ENCODE data around the gene SPRN. TPM values are rescaled to one million over a fixed set of nuclear protein-coding genes. Genes with fewer than 3 reads are reported as not detected.
"Not testable (repeated sequence)": the region's sequence is repeated elsewhere in the genome, so short reads cannot be mapped to it uniquely, and the experiment has no call there.

Gene SPRN
- total RNA-seq, 1 donor from 2014 or later, result not detected

DNA sequence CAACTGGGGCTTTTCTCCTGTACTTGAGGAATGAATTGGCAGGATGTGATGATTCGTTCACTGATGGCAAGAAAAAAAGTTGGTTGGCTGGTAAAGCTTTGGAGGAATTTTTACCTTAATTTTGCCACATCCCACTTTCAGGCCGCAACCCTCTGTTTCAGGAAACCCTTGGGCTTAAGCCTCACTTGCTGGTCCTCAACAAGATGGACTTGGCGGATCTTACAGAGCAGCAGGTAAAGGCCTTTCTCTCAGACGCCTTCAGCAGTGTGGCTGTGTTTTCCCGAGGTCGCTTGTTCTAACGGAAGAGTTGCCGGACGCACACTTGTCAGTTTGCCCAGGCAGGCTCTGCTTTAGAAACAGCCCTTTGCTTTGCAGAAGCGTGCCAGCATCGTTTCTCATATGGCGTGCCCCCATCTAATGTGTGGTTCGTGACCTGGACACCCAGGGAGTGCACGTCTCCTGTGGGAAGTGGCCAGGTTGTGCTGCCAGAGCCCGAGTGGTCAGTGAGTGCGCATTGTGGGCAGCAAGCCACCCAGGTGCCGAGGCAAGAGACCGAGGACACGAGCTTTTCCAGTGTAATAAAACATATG, 28.3 kb downstream of the SPRN start:
- intact Hi-C loops (cut with DNase I), result no loop called here

DNA sequence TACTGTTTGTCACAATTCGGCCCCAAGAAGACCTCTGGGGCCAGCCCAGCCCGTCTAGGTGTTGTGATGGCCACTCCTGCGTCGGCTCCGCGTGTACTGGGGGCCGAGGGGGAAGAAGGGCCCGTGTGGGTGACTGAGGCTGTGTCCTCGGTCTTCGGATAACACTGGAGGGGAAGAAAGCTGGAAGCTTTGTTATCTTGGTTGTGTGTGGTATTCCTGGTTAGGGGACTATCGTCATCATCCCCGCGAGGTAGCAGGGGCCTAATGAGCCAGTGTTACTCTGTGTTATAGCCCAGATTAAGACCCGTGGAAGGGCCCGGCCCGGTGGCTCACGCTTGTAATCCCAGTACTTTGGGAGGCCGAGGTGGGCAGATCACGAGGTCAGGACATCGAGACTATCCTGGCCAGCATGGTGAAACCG, 29.6 kb downstream of the SPRN start:
- DNase-seq, result no peak
- ATAC-seq (ENCODE audit: poor library complexity), result no peak
- intact Hi-C loops (cut with DNase I), result no loop called here

More for the DNA sequence above, 28.3 kb downstream of the SPRN start:
- no peak for ATAC-seq (ENCODE audit: poor library complexity)
- DNase-seq, result no peak

DNA sequence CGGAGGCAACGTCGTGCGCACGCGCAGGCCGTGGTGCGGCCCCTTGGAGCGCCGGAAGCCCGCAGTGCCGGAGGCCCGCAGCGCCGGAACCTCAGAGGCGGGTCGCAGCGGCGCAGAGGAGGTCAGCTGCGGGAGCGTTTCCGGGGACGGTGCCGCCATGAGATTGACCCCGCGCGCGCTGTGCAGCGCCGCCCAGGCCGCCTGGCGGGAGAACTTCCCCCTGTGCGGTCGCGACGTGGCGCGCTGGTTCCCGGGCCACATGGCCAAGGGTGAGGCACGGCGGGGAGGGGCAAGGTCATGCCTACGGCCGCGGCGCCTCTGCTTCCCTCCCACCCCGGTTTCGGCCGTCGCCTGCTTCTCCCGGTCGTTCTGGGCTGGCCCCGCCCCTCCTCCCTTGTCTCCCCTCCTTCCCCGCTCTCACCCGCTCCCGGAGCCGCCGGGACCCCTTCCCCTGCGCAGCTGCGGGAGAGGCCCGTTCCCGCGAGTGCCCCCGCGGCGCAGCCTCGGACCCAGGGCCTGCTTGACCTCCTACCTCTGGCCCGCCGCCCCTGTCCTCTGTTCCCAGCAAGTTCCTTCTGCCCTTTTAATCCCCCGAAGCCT, 30.3 kb downstream of the SPRN start, which contains the start of gene MTG1:
Gene MTG1 (plus strand): TSS at position 94 of the 600 bp plus-strand sequence. CDS start 64 bp downstream, at position 158.
- ATAC-seq (ENCODE audit: poor library complexity), result peak; percentile 98
- intact Hi-C loops (cut with DNase I), result no loop called here

DNA sequence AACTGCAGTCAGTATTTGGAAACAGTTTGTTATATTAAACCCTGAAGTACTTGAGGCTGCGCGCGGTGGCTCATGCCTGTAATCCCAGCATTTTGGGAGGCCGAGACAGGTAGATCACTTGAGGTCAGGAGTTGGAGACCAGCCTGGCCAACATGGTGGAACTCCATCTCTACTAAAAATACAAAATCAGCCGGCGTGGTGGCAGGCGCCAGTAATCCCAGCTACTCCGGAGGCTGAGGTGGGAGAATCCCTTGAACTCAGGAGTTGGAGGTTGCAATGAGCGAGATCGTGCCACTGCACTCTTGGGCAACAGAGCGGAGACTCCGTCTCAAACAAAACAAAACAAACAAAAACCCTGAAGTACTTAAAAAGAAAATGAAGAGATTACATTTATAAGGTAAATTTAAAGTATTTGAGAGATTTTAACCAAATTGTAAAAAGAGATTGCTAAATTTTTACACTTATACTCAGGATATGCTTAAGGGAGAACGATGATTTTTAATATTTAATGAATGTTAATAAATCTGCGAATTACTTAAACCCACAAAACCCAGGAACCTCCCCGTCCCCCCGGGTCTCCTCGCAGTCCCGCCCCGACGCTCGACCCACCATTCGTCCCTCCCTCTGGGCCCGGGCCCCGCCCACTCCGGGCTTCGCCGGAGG, 30.9 kb downstream of the SPRN start:
- DNase-seq, result no peak
- no peak for ATAC-seq (ENCODE audit: poor library complexity)
- intact Hi-C loops (cut with DNase I), result no loop called here

More for the DNA sequence above, 30.3 kb downstream of the SPRN start, which contains the start of gene MTG1:
- DNase-seq, result peak; percentile 97

DNA sequence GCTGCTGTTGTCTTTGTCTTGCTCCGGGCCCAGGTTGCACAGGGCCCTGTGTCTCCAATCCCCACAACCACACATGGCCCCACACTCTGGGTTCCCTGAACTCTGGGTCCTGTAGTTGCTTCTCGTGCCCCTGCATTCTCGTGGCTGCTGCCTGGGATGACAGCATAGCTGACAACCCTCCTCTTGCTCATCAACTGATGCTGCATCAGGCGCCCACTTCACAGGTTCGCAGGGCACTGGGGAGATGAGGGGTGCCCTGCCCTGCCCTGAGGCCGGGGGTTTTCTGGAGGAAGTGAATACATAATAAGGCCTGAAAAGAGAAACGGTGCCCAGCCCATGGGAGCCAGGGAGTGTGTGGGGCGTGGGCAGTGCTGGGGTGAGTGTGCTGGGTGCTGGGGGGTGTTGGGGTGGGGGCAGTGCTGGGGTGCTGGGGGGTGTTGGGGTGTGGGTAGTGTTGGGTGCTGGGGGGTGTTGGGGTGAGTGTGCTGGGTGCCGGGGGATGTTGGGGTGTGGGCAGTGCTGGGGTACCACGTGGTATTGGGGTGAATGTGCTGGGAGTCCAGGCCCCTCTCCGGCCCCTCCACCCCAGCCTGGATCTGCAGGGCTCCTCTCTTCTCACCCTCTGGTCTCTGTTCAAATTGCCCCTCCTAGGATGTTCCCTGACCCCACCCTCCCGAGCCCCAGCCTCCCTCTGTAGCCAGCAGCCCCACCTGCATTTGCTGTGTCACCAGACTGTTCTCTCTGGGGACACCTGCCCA, 32.5 kb downstream of the SPRN start:
- intact Hi-C loops (cut with DNase I), result no loop called here
- ATAC-seq (ENCODE audit: poor library complexity), result no peak
- DNase-seq, result no peak

DNA sequence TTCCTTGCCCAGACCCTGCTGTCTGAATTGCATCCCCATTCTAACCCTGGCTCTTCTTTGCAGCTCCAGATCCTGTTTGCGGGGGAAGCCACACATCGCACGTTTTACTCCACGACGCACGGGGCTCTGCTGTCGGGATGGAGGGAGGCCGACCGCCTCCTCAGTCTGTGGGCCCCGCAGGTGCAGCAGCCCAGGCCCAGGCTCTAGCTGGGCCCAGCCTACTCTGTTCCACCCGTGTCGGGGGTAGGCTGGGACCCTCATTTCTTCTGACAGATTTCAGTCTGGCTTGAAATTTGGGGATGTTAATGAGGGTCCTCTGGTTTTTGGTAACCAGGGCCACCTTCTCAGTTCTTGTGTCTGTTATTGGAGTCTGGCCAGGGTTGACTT, 33.2 kb downstream of the SPRN start:
- no peak for DNase-seq
- ATAC-seq (ENCODE audit: poor library complexity), result no peak
- intact Hi-C loops (cut with DNase I), result no loop called here

DNA sequence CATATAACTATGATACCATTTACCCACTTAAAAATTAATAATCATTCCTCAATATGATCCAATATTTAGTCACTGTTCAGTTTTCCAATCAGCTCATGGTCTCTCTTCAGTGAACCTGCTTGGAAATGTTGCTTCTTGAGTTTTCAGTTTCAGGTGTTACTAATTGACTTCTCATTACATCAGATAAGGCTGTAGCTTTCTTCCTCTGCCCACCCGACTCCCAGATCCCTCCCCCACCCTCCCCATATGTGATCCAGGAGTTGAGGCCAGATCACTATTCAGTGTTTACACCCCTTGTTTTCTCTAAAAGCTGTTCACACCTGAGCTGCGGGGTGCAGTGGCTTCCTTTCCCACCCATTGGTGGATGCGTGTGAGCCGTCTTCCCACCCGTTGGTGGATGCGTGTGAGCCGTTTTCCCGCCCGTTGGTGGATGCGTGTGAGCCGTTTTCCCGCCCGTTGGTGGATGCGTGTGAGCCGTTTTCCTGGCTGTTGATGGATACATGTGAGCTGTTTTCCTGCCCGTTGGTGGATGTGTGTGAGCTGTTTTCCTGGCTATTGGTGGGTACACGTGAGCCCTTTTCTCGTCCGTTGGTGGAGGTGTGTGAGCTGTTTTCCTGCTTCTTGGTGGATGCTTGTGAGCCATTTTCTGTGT, 33.7 kb downstream of the SPRN start:
- intact Hi-C loops (cut with DNase I), result no loop called here
- no peak for ATAC-seq (ENCODE audit: poor library complexity)
- DNase-seq, result no peak

DNA sequence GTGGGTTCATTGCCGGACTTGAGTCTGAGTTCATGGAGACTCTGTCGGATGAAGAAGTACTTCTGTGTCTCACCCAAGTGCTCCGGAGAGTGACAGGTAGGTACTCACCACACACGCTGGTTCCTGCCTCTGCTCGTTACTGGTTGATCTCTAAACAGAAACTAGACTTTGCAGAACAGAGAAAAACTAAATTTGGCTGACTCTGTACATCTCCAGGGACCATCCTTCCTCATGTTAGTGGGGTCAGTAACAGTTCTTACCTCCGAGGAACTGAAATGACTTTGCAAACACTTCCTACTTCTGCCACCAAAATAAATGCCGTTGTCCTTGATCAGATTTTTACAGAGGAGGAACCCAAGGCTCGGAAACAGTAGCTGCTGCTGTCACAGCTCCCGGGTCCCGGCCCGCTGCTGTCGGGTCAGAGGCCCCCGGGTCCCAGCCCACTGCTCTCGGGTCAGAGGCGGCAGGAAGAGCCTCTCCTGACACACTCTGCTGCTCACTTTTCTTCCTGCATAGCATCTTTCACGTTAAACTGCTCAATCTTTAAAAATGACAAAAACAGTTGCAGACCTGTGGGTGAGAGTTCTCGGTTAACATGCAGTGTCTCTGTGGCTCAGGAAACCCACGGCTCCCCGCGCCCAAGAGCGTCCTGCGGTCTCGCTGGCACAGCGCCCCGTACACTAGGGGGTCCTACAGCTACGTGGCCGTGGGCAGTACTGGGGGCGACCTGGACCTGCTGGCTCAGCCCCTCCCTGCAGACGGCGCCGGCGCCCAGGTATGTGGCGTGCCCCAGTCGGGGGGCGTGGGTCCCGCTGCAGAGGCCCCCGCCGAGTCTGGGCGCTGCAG, 35.2 kb downstream of the SPRN start:
- DNase-seq (no peak), ATAC-seq (ENCODE audit: poor library complexity) (no peak)
- intact Hi-C loops (cut with DNase I), result no loop called here

DNA sequence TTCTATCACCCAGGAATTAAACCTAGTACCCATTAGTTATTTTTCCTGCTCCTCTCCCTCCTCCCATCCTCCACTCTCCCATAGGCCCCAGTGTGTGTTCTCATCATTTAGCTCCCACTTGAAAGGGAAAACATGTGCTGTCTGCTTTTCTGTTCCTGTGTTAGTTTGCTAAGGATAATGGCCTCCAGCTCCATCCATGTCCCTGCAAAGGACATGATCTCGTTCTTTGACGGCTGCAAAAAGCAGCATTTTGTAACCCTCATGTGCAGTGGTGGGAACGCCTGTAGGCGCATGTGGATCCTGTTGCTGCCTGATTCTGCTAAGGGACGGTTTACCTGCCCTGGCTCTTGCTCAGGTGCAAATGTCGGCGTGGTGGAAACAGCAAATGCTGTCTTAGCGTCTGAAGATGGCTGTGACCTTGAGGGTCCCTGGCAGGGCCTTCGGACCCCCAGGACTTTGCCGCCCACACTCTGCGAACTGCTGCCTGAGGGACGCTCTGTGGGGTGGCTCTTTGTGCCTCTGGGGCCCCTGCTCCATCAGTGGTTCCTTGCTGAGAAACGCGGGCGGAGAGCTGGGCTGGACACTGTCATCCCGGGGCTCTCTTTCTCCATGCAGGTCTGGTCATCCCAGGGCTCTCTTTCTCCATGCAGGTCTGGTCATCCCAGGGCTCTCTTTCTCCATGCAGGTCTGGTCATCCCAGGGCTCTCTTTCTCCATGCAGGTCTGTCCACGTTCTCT, 36.0 kb downstream of the SPRN start:
- DNase-seq (no peak), ATAC-seq (ENCODE audit: poor library complexity) (no peak)
- intact Hi-C loops (cut with DNase I), result no loop called here

DNA sequence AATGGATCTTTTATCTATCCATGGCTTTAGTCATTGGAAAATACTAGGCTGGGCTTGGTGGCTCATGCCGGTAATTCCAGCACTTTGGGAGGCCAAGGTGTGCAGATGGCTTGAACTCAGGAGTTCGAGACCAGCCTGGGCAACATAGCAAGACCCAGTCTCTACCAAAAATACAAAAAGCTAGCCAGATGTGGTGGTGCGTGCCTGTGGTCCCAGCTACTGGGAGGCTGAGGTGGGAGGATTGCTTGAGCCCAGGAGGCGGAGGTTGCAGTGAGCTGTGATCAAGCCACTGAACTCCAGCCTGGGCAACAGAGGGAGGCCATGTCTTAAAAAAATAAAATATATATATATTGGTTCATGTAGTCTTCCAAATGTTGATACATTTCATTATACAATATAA, 37.5 kb downstream of the SPRN start:
- ATAC-seq (ENCODE audit: poor library complexity); intact Hi-C loops (cut with DNase I); DNase-seq: not testable (repeated sequence)

DNA sequence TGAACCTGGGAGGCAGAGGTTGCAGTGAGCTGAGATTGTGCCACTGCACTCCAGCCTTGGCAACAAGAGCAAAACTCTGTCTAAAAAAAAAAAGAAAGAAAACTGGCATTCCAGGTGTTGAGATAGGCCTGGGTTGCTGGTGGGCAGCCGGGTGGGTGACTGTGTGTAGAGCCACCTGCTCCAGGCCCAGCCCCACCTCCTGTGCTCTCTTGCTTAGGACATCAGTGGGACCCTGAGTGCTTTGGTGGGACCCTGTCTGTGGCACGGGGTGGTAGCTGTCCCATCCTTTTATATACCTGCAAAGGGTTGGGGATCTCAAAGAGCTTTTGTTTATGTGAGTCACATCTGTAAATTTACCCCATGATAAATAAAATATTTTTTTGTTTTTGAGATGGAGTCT, 39.2 kb downstream of the SPRN start:
- ATAC-seq (ENCODE audit: poor library complexity), result no peak
- DNase-seq, result no peak
- intact Hi-C loops (cut with DNase I), result no loop called here

DNA sequence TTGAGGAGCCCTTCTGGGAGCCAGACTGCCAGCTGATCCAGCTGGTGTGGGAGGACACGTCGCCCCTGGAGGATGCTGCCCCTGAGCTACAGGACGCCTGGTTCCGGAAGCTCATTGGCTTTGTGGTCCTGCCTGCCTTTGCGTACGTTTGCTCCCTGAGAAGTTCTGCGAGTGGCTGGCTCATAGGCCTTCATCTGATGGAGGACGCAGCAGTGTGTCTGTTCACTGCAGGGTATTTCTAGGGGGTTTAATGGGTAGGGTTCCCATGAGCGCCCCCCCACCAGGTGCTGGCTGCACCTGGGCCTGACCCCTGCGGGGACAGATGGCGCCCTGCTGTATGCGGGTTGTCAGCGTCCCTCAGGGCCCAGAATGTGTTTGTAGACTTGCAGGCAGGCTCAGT, 40.4 kb downstream of the SPRN start:
- no peak for ATAC-seq (ENCODE audit: poor library complexity)
- DNase-seq, result no peak
- intact Hi-C loops (cut with DNase I), result no loop called here

DNA sequence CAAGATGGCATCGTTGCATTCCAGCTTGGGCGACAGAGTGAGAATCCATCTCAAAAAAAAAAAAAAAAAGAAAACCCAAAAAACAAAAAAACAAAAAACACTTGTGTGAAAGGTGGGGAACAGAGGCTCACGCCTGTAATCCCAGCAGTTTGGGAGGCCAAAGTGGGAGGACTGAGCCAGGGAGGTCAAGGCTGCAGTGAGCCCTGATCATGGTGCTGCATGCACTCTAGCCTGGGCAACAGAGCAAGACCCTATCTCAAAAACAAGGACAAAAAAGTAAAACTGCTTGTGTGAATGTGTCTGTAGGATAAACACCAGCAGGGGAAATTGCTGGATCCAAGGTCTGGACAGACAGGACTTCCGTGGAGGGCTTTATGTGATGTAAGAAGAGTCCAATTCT, 40.9 kb downstream of the SPRN start:
- ATAC-seq (ENCODE audit: poor library complexity) (no peak), DNase-seq (no peak)
- intact Hi-C loops (cut with DNase I), result no loop called here

DNA sequence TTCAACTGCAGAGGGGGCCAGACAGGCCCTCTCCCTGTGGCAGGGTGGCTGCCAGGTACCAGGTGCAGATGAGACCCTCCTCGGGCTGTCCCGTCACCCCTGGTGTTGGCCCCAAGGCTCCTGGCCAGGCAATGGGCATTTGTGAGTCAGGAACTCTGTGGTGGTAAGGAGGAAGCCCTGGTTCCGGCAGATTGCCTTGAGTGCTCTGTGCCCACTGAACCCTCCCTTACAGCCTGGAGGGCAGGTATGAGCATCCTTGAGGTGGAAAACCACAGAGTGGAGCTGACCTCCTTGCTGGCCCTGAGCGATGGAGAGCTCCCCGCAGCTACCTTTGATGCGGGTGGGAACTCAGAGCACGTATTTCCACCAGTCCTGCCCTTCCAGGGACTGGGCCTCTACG, 43.4 kb downstream of the SPRN start:
- DNase-seq (no peak), ATAC-seq (ENCODE audit: poor library complexity) (no peak)
- intact Hi-C loops (cut with DNase I), result no loop called here

DNA sequence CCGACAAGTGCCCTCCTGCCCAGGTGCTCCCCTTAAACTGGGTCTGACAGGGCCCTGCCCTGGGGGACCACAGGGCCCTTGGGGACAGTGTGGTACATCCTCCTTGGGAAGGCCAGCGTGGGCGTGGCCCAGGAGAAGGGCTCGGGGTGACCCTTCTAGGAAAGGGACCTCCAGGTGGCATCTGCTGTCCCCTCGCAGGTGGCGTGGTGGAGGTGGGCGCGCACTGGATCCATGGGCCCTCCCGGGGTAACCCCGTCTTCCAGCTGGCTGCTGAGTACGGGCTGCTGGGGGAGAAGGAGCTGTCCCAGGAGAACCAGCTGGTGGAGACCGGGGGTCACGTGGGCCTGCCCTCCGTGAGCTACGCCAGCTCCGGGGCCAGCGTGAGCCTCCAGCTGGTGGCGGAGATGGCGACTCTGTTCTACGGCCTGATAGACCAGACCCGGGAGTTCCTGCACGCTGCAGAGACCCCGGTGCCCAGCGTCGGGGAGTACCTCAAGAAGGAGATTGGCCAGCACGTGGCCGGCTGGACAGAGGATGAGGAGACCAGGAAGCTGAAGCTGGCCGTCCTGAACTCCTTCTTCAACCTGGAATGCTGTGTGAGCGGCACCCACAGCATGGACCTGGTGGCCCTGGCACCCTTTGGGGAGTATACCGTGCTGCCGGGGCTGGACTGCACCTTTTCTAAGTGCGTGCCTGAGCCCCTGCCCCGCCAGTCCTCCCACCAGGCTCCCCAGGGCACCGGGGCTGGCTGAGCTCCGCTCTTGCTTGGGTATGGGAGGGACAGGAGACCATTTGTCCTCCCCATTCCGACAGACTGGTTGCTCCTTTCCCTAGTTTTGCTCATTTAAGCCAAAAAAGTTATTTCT, 44.4 kb downstream of the SPRN start:
- ATAC-seq (ENCODE audit: poor library complexity), result peak; percentile 5
- DNase-seq, result no peak
- intact Hi-C loops (cut with DNase I), result no loop called here

DNA sequence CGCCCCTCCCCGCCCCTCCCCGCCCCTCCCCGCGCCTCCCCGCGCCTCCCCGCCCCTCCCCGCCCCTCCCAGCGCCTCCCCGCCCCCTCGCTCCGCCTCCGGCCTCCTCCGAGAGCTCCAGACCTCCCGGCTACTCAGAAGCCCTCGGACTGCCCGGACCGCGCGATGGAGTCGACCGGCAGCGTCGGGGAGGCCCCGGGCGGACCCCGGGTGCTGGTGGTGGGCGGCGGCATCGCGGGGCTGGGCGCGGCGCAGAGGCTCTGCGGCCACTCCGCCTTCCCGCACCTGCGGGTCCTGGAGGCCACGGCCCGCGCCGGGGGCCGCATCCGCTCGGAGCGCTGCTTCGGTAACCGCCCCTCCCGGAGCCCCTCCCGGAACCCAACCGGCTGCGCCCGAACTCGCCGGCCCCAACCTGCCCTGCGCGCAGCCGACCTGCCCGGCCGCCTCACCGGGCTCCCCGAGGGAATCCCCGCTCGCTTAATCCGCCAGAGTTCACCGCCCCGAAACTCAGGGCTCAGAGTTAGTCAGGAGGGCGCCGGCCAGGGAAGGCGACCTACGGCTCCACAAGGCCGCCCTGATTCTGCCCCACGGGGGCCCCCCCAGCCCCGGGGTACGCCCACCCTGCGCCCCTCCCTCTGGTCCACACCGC, 45.1 kb downstream of the SPRN start, which contains the start of gene PAOX:
Gene PAOX (plus strand): TSS at position 111 of the 649 bp plus-strand sequence. CDS start 55 bp downstream, at position 166.
- intact Hi-C loops (cut with DNase I), result no loop called here
- DNase-seq (peak; percentile 83), ATAC-seq (ENCODE audit: poor library complexity) (peak; percentile 66)

Data from Right ventricle myocardium superior (tissue), 1 donor.